ENCODE data around the gene USP48. TPM values are rescaled to one million over a fixed set of nuclear protein-coding genes. Genes with fewer than 3 reads are reported as not detected.

The USP48 gene
- total and polyA plus RNA-seq, 10 donors = 17.5 to 105 (median 82.4) TPM

DNA sequence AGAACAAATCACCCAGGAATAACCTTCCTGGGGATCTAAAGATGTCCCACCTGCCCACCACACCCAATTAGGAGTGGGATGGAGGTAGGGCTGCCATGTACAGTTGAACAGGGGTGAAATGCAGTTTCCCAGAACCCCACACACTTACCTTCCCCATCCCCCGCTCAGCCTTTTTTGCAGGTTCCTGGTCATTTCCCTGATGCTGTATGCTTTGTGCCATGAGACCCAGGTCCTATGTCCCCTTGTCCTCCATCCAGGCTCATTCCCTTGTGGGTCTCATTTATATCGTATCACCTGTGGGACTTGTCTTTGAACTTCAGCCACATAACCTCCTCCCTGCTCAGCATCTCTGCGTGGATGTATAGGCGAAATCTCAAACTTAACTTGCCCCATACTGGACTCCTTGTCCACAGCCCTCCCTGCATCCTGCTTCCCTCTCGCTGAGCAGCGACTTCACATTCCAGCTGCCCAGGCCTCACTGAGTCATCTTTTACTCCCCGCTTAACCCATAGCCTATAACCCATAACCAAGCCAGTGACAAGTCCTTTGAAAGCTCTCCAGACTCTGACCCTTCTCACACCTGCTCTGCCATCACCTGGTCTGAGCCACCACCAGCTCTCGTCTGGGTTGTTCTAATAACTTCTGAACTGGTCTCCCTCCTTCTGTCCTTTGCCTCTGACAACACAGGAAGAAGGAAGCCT is 33.8 kb upstream of the USP48 start:
- peaks cover 0 to 22% (median 0%) of the 10 kb centered on the region in 7 donors for H3K27me3 ChIP-seq (replicated peaks in 1 of 7)
- WGBS, 5 donors = 85 to 92% (median 89%) methylated on average over 8 of the region's 8 CpGs
- no peak for TF ChIP-seq POLR2AphosphoS5 (IDR thresholded peaks at IDR 0.05)
- TF ChIP-seq CTCF (IDR thresholded peaks at IDR 0.05 in 8 of 11, conservative IDR thresholded peaks at IDR 0.05 in 3 of 11) = no peak
- TF ChIP-seq POLR2A (IDR thresholded peaks at IDR 0.05) = no peak
- DNase-seq = no peak
- H3K9me3 ChIP-seq = no peaks in the 10 kb centered on the region
- H3K27ac ChIP-seq = peak overlapping the region in 7 of 8 donors; percentile 29 to 71 (median 61)
- intact Hi-C loops (cut with DNase I; ENCODE audit: low total_unique reads) = no loop called here
- no peak overlapping the region for H3K4me3 ChIP-seq
- peaks cover 4 to 47% (median 40%) of the 10 kb centered on the region in 6 donors for H3K4me1 ChIP-seq
- H3K36me3 ChIP-seq = peaks cover 0 to 13% (median 0%) of the 10 kb centered on the region in 6 donors

- Histone ChIP-seq H3K4me1 (peaks cover 4 to 47% (median 40%) of the 10 kb centered on the region in 6 donors), H3K27me3 (replicated peaks in 1 of 7) (peaks cover 0 to 22% (median 0%) of the 10 kb centered on the region in 7 donors), H3K4me3 (no peak overlapping the region), H3K27ac (peak overlapping the region in 7 of 8 donors; percentile 29 to 71 (median 61)), H3K36me3 (peaks cover 0 to 4% (median 0%) of the 10 kb centered on the region in 6 donors), H3K9me3 (no peaks in the 10 kb centered on the region)
- TF ChIP-seq CTCF (IDR thresholded peaks at IDR 0.05 in 8 of 11, conservative IDR thresholded peaks at IDR 0.05 in 3 of 11) (no peak), POLR2A (IDR thresholded peaks at IDR 0.05) (peak in 1 of 3 donors; percentile 7), POLR2AphosphoS5 (IDR thresholded peaks at IDR 0.05) (peak; percentile 88 to 90 (median 90))
- peak; percentile 86 for DNase-seq
- WGBS, 5 donors = 29 to 44% (median 36%) methylated on average over 12 of the region's 12 CpGs
- intact Hi-C loops (cut with DNase I; ENCODE audit: low total_unique reads) = no loop called here
Observed at GRCh38 chr1:21815724-21816321, 32.9 kb upstream of the USP48 start.

DNA sequence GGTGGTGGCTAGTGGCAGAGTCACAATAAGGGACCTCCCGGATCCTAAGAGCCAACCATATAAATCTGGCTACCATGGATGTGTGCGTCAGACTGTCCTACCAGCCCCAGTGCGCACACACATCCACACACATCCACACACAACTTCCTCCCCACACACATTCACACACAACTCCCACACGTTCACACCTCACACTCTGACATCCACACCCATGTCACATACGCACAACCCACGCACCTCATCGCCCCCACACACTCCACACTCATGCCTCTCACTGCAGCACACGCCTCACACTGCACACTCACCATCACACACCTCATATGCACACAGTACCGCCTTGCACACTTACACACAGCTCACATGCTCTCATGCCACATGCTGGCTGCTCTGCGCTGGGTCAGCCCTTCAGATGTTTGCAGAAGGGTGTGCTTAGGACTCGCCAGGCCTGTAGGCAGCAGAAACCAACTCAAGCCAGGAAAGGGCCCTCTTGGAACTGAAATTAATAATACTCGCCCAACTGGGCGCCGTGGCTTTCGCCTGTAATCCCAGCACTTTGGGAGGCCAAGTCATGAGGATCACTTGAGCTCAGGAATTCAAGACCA is 32.1 kb upstream of the USP48 start:
- 82 to 88% (median 85%) methylated on average over 15 of the region's 15 CpGs for WGBS, 5 donors
- intact Hi-C loops (cut with DNase I; ENCODE audit: low total_unique reads) = no loop called here
- no peak for TF ChIP-seq POLR2AphosphoS5 (IDR thresholded peaks at IDR 0.05)
- no peak for TF ChIP-seq POLR2A (IDR thresholded peaks at IDR 0.05)
- TF ChIP-seq CTCF (IDR thresholded peaks at IDR 0.05 in 8 of 11, conservative IDR thresholded peaks at IDR 0.05 in 3 of 11) = no peak
- Histone ChIP-seq H3K27me3 (replicated peaks in 1 of 7) (peaks cover 0 to 22% (median 0%) of the 10 kb centered on the region in 7 donors), H3K36me3 (no peaks in the 10 kb centered on the region), H3K4me3 (peak overlapping the region in 1 of 8 donors; percentile 67), H3K9me3 (no peaks in the 10 kb centered on the region), H3K27ac (peak overlapping the region in 6 of 8 donors; percentile 9 to 71 (median 65)), H3K4me1 (peaks cover 4 to 47% (median 40%) of the 10 kb centered on the region in 6 donors)
- no peak for DNase-seq

All from spleen (tissue), 11 donors.